Daoy (cell line): Measurements from ENCODE around the gene HMGB2. TPM values are rescaled to one million over a fixed set of nuclear protein-coding genes. Genes with fewer than 3 reads are reported as not detected.

Source experiments
- DNase-seq: peaks from one replicate; pipeline ENCODE4 v3.0.0-alpha.2; 2015; ENCODE audit warnings: low read depth
- total RNA-seq: library from RNA; depleted of rRNA; stranded (reverse); fragments of >200 nt; shearing (Covaris generic); gene quantifications from 2 replicates; pipeline ENCODE4 v1.2.3, GENCODE V29; 2014; rRNA removed

HMGB2 gene
- total RNA-seq = 170 and 222 TPM in 2 replicates

DNA sequence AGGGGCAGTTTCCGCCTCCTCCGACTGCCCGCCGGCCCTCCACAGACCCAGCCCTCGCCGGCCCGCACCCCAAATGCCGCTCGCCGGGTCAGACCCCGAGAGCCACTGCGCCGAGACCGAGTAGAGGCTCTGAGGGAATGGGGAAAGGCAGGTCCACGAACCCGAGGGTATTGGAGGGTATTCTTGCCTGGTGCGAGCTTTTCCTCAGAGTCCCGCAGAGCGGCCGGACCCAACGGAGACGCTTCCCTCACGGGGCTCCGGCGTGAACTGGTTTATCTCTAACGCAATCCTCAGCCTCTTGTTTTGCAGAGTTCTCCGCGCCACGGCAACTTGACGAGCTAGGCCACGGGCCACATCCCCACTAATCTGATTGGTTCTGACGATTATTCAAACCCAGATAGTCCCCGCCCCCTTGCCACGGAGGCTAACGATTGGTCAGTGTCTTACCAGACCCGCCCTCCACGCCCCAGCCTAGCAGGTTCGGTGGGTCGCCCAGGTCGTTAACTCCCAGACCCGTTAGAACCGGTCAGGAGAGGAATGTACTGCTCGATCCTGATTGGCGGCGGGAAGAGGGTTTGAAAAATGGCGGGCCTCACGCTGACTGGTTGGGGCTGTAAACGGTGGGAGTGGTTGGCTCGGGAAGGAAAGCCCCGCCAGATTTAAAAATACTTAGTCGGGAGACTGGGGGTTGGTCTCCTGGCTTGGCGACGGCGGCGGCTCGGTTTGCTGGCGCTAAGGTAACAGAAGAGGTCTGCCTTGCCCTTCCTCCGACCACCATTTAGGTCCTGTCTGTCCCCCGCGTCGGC, at the start of gene HMGB2:
HMGB2 (minus strand) TSS at position 274 of the 806 bp plus-strand sequence. CDS start 709 bp downstream, outside the sequence.
- DNase-seq = peak; percentile 97

- no peak for DNase-seq
These were observed 48.2 kb upstream of the HMGB2 start for GRCh38 chr4:173382349-173382748.

GRCh38 chr4:173381610-173382009, 47.5 kb upstream of the HMGB2 start:
- no peak for DNase-seq

GRCh38 chr4:173380987-173381386, 46.8 kb upstream of the HMGB2 start:
- no peak for DNase-seq

DNA sequence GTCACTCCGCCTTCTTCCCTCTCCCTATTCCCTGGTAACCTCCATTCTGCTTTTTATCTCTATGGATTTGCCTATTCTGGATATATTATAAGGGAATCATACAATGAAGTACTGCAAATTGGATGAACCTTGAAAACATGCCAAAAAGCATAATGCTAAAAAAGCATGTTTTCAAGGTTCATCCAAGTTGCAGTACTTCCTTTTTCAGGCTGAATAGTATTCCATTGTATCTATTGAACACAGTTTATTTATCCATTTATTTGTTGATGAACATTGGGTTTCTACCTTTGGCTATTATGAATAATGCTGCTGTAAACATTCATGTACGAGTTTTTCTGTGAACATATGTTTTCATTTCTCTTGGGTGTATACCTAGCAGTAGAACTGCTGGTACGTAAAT, 45.8 kb upstream of the HMGB2 start:
- DNase-seq = no peak

DNA sequence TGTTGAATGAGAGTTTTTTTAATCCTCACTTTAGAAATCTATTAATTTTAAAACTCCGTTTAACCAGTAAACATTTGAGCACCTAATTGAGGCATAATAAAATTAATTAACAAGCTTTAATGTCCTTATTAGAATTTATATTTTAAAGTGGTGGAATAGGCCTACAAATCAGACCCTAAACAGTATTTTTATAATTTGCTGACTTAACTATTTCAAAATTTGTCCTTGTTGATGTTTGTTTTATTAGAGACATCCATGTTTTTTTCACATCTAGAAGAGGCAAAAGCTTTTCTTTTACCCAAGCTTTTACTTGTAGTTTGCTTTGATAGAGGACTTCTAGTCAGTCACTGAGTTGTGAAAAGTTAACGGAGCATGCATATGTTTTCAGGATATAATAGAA, 40.4 kb upstream of the HMGB2 start:
- DNase-seq = no peak

- peak; percentile 60 for DNase-seq
These were observed 37.4 kb upstream of the HMGB2 start for GRCh38 chr4:173371292-173372192.

DNA sequence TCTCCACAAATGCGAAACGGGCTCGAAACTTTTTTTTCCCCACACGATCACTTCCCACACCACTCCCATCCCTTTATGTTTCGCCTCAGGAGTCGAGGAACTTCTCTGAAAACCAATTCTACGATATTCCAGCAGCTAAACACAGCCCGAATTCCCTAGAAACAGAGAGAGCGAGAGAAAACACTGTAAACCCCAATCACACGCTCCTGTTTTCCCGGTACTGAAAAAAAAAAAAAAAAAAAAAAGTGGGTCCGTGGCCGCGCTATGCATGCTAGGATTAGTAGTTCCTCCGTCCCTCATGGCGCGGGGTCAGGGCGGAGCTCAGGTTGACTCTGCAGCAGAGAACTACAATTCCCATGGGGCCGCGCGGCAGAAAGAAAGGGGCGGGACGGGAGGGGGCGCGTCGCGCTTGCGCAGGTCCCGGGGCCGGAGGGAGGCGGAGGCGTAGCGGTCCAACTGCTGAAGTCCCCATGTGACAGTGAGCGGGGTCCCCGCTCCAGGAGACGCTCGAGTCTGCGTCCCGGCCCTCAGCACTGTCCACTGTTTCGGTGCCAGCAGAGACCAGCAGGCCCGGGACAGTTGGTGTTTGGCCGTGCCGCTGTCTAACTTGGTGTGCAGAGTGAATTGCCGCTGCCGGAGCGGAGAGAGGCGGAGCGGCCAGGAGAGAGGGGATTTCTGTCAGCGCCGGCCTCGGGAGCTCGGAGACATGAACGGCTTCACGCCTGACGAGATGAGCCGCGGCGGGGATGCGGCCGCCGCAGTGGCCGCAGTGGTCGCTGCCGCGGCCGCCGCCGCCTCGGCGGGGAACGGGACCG, 36.5 kb upstream of the HMGB2 start, which contains the start of gene SAP30:
SAP30 (plus strand) TSS at position 478 of the 815 bp plus-strand sequence; CDS start at position 707, 229 bp downstream.
- DNase-seq = peak; percentile 94

GRCh38 chr4:173370130-173370476, 35.9 kb upstream of the HMGB2 start:
- no peak for DNase-seq

DNA sequence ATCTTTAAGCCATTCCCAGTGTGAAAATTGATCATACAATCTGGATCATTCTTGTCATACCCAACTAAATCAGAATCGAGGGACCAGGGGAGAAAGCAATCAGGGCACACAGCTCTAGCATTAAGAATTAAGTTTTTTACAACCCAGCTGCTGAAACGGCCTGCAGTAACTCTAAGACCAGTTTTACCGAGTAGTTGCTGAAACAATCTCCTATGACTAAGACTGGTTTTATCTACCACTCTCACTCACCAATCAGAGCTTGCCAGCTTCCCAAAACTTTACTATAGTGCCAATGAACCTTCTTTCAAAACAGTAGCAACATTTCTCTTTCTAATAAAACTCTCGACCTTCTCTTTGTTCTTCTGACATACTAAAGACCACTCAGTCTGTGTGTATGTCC, 33.8 kb upstream of the HMGB2 start:
- DNase-seq = peak; percentile 2

DNA sequence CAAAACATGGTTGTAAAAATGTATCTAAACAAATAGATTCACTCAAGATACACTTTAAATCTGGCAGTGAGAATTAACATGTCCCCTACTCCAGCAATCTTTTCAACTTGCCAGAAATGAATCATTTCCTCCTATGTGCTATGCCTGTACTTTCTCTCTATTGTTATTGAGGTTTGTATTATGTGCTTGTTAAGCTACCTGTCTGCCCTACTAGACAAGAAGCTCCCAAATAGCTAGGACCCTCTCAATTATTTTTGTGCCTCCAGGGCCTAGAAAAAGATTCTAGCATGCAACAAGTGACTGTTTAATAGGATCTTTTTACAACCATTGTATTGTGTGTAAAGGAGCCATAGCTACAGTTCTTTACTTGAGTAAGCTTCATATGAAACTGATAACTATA, 33.1 kb upstream of the HMGB2 start:
- no peak for DNase-seq

- DNase-seq = no peak
These were observed 31.3 kb upstream of the HMGB2 start for GRCh38 chr4:173365359-173365996.

GRCh38 chr4:173362666-173363065, 28.5 kb upstream of the HMGB2 start:
- DNase-seq = no peak

- no peak for DNase-seq
These were observed 26.5 kb upstream of the HMGB2 start for GRCh38 chr4:173360587-173361221.

DNA sequence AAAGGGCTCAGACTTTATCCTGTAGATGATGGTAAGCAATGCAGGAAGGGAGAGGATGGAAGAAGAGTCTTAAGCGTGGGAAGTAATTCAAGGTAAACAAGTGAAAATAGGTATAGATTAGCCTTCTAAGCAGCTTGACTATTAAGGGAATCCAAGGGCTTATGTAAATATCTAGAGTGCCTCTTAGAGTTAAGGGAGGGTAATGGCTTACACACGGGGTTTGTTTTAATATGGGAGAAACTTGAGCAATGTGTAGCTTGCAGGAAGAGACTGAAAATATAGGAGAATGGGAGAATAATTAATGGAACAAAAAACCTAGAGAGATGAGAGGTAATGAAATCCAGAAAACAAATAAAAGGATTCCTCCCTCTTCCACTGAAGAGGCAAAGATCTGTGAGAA, 23.8 kb upstream of the HMGB2 start:
- no peak for DNase-seq

GRCh38 chr4:173347467-173347866, 13.3 kb upstream of the HMGB2 start:
- DNase-seq = no peak

- peak; percentile 36 for DNase-seq
These were observed 11.9 kb upstream of the HMGB2 start for GRCh38 chr4:173346074-173346473.

- no peak for DNase-seq
These were observed 11.5 kb upstream of the HMGB2 start for GRCh38 chr4:173345648-173346047.

- no peak for DNase-seq
These were observed 9.8 kb upstream of the HMGB2 start for GRCh38 chr4:173343832-173344397.

- no peak for DNase-seq
These were observed 3.3 kb upstream of the HMGB2 start for GRCh38 chr4:173337463-173337862.
